ENCODE measurements around the gene KCNH1. TPM values are rescaled to one million over a fixed set of nuclear protein-coding genes. Genes with fewer than 3 reads are reported as not detected.

KCNH1 gene
- total and polyA plus RNA-seq, 2 of the 4 experiments (the other 2 are of a cell fraction): 0.27 to 0.54 TPM

- H3K23ac ChIP-seq (ENCODE audit: low read depth, low read length): no peak overlapping the region
- H2AK9ac ChIP-seq (replicated peaks; ENCODE audit: low read depth, low read length, poor library complexity): no peak overlapping the region
- H3K27ac ChIP-seq (ENCODE audit: insufficient read depth, low read length): no peak overlapping the region
- H3K4me1 ChIP-seq (ENCODE audit: control insufficient read depth, insufficient read depth, low read length): no peaks in the 10 kb centered on the region
- H3K9me1 ChIP-seq (ENCODE audit: insufficient read depth, low read length): no peaks in the 10 kb centered on the region
- dilution Hi-C loops (cut with HindIII; ENCODE audit: low sequenced_read_pairs, unreplicated experiment) (no loop called here), intact Hi-C loops (cut with micrococcal nuclease) (no loop called here), in situ Hi-C loops (cut with MboI; ENCODE audit: low sequenced_read_pairs) (no loop called here)
- no peak overlapping the region for H2AFZ ChIP-seq (replicated peaks; ENCODE audit: low read length, poor library complexity)
- H3K18ac ChIP-seq (ENCODE audit: low read depth, low read length): no peak overlapping the region
- TF ChIP-seq POLR2A (IDR thresholded peaks at IDR 0.05; ENCODE audit: low read depth, low read length): no peak
- TF ChIP-seq MAFK (IDR thresholded peaks at IDR 0.05; ENCODE audit: low read depth, low read length): no peak
- H3K4me3 ChIP-seq (ENCODE audit: insufficient read depth, low read depth, low read length): no peak overlapping the region
- H3K9ac ChIP-seq (ENCODE audit: low read depth, low read length): no peak overlapping the region
- ATAC-seq (ENCODE audit: low read depth): no peak
- H2BK5ac ChIP-seq (ENCODE audit: low read depth, low read length, poor library complexity, severe bottlenecking): no peak overlapping the region
- no peak overlapping the region for H3K14ac ChIP-seq (replicated peaks; ENCODE audit: low read depth, low read length)
- H3K27me3 ChIP-seq (ENCODE audit: control insufficient read depth, insufficient read depth, low read length): no peaks in the 10 kb centered on the region
- H3K9me3 ChIP-seq (ENCODE audit: control insufficient read depth, insufficient read depth, low read length): no peaks in the 10 kb centered on the region
- no peaks in the 10 kb centered on the region for H3K79me1 ChIP-seq (ENCODE audit: low read depth in 1 of 2, low read length in 2 of 2)
- no peak overlapping the region for H2BK20ac ChIP-seq (ENCODE audit: low read depth, low read length)
- WGBS, 2 experiments (ENCODE audit: extremely low coverage in 2 of 2, insufficient read length in 1 of 2): no CpG with 5 or more reads among the region's 1 CpG
- no peak overlapping the region for H3K4ac ChIP-seq (ENCODE audit: low read depth, low read length)
- ChIA-PET CTCF (no interaction called here), POLR2A (ENCODE audit: unreplicated experiment) (no interaction called here)
- H2AK5ac ChIP-seq (ENCODE audit: low read depth, low read length): no peak overlapping the region
- no peak overlapping the region for H3K56ac ChIP-seq (ENCODE audit: extremely low read depth, insufficient read depth, low read length)
- no peaks in the 10 kb centered on the region for H3K36me3 ChIP-seq (ENCODE audit: control insufficient read depth, insufficient read depth, low read length)
- H4K91ac ChIP-seq (ENCODE audit: insufficient read depth, low read depth, low read length): no peak overlapping the region
- no peak overlapping the region for H4K8ac ChIP-seq (ENCODE audit: low read depth in 2 of 2, low read length in 2 of 2)
- no peak overlapping the region for H3K4me2 ChIP-seq (ENCODE audit: low read depth, low read length)
- no peak overlapping the region for H4K5ac ChIP-seq (ENCODE audit: low read depth, low read length)
- H4K20me1 ChIP-seq (ENCODE audit: insufficient read depth, low read length): no peaks in the 10 kb centered on the region
- H2BK15ac ChIP-seq (ENCODE audit: low read depth, low read length): no peak overlapping the region
- H2BK120ac ChIP-seq (ENCODE audit: low read depth, low read length): no peak overlapping the region
- no TSS peak for BruUV-seq (replicated peaks)
- DNase-seq: no peak
These were observed 350.0 kb downstream of the KCNH1 start for GRCh38 chr1:210783925-210784324.
